HG03039 (cell line): ENCODE data around the gene CLCN7.
"Not testable (repeated sequence)": the region's sequence is repeated elsewhere in the genome, so short reads cannot be mapped to it uniquely, and the experiment has no call there.

Experiments
- ATAC-seq: cut with Tn5 transposase; IDR thresholded peaks from one replicate; pipeline ENCODE4 v1.9.1; 2021; ENCODE audit warnings: mild to moderate bottlenecking, moderate library complexity; ENCODE audit not compliant: unreplicated experiment

The CLCN7 gene

DNA sequence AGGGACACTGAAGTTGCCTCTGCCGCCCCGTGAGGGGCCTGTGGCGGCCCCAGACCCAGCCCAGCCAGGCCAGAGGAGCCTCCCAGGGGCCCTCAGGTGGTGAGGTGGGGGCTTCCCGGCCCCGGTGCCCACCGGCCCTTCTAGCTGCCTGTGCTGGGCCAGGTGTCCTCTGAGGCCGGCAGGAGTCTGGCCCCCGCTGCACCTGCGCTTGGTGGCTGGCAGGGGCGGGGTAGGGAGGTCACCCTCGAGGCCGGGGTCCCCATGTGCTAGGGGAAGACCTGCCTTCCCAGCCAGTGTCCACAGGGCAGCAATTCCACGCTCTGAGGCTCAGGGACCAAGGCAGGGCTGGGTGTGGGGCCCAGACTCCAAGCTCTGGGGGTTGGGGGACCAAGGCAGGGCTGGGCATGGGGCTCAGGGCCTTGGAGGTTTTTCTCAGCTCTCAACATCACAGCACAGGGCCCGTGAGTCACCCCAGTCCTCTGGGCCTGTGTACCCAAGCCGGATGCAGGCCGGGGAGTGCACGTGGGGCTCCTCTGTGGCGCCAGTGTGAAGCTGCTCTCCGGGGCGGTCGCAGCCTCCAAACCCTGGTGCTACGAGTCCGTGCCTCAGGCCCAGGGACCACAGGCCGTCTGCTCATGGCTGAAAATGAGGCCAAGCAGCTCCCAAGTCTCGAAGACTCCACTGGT lies 29.2 kb downstream of the CLCN7 start:
- no peak for ATAC-seq

DNA sequence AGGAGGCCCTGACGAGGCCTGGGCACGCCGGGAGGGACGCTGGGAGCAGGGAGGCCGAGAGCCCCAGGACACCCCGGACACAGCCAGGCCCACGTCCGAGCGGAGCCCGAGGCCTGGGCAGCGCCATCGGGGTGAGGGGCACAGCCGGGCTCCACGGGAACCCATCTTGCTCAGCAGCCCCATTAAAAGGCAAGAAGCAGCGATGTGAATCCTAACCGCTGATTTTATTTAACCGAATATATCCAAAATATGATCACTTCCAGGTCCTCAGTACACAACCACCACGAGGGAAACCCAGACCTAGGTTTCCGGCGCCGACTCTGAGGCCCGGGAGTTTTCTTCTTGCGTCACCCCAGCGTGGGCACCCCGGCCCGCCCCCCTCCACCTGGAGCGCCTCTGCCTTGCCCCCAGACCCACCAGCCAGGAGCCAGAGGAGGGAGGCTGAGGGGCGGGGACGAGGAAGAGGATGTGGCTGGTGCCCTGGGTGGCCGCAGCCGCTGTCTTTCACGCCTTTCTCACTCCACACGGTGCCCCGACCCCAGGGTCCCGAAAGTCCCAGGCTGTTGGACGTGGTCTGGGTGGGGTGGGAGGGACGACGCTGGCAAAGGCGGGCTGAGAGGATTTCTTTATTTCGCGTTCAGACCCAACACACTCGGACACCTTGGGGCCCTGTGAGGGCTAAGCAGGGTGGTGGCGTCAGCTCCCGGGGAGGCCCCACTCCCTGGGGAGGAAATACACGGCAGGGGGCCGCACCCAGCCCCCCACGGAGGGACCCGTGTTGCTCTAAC lies 29.9 kb downstream of the CLCN7 start:
- ATAC-seq: no peak

DNA sequence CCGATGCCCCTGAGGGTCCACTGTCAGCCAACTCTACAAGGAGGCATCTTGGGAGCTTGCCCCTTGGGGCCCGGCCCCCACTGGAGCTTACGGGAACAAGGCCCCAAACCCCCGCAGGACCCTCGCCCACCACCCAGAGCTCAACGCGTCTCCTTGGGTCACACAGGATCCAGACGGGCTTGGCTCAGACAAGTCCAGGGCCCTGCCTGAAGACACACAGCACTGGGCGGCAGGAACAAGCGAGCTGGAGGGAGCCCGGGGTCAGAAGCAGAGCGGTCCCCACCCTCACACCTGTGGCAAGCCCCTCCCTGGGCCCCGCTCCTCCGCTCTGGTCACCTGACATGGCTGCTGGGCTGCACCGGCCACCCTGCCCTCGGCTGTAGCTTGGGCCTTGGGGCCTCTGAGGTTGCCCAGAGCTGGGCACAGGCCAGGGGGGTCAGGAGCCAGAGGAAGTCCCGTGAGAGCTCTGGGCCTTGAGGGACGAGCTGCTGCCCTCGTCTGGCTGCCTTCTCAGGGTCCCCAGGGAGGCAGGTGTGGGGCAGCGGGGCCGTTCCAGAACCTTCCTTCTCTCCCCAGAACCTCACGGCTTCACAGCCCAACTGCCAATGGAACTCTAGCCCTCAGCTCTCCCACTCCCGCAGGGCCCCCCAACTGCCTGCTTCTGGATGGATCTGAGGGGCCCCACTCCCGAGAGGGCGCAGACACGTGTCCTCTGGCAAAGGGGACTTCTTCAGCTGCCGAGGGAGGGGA lies 30.7 kb downstream of the CLCN7 start, which contains the start of gene CCDC154:
CCDC154 (minus strand) TSS at position 577 of the 750 bp plus-strand sequence; CDS start at position 343, 234 bp downstream.
- no peak for ATAC-seq

DNA sequence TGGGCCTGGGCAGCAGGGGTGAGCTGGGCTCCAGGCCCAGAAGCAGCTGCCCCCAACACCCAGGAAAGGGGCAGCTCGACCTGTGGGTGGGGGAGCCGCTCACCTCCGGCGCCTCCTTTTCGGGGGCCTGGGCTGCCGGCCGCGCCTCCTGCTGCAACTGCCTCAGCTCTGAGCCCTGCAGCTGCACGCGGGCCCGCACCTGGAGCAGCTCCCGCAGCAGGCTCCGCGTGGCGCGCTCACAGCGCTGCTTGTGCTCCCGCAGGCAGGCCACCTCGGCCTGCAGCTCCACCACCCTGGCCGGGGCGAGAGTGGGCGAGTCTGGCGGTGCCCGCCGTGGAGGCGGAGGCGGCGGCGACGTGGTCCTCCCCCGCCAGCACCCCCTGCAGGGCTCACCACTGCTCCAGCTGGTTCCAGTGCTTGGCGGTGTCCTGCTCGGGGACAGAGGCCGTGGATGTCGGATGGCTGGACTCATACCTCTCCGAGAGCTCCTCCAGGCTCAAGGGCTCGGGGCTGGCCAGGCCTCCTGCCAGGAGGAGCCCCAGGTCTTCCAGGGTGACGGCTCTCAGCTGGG lies 31.3 kb downstream of the CLCN7 start:
- ATAC-seq: no peak

DNA sequence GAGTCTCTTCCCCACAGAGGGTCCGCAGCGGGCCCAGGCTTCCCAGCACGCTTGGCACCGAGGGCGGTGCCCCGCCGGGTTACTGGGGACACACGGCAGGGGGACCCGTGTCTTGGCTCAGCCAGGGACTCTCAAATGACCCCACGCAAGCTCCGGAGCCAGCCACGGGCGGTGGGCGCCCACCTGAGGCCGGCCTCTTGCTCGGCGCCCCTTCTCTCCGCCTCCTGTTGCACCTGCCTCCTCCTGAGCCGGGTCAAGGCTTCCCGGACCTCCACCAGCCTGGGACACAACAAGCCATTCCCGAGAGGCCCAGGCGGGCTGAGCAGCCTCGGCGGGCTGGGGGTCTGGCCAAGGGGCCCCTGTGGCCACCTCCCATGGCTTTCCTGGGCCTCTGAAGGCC lies 32.1 kb downstream of the CLCN7 start:
- no peak for ATAC-seq

DNA sequence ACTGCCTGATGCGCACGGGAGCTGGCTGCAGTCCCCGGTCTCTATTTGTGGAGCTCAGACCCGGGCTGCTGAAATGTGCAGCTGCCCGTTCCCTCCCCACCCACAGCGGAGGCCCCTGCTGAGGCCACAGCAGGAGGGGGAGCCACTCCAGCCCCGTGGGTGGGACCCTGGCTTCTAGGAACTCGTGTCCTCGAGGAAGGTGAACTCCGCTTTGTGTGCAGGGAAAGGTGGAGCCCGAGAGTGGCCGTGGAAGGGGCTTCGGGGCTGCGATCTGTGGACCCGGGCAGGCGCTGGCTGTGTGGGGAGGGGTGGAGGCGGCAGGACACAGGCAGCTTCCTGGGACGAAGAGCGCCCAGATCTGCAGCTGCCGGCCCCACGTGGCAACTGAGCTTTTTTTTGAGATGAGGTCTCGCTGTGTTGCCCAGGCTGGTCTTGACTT lies 33.4 kb downstream of the CLCN7 start:
- ATAC-seq: no peak

DNA sequence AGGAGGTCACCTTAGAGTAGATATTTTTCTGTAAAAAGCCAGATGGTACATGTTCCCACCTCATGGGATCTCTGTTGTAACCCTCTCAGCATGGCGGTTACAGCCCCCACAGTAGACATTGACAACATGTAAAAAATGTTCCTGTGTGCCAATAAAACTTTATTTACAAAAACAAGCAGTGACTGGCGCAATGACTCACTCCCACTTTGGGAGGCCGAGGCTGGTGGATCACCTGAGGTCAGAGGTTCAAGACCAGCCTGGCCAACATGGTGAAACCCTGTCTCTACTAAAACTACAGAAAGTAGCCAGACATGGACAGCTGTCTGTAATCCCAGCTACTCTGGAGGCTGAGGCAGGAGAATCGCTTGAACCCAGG lies 35.1 kb downstream of the CLCN7 start:
- not testable (repeated sequence) for ATAC-seq

DNA sequence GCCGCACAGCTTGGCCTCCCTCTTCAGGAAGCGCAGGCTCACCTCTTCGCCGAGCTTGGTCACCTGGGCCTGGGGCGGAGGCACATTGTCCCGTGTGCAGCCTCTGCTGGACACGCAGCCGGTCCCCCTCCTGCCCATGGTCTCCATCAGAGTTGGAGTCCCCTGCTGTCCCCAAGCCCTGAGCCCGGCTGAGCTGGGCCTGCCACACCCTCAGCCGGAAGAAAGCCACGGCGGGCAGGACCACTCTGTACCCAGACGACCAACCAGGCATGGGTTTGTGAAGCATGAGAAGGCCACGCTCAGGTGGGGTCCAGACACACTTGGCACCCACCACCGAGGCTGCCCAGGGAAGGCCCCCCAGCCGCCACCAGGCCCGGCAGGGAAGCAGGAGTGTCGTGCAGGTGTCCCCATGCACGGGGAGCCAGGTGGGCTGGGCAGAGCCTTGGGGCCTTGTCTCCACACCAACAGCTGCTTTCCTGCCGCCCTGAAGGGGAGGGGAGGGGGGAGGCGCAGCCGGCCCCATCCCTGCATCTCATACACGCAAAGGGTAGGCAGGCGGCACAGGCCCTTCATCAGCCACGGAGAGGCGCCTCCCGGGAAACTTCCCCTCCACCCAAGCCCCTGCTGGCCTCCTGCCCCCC lies 35.6 kb downstream of the CLCN7 start:
- no peak for ATAC-seq

DNA sequence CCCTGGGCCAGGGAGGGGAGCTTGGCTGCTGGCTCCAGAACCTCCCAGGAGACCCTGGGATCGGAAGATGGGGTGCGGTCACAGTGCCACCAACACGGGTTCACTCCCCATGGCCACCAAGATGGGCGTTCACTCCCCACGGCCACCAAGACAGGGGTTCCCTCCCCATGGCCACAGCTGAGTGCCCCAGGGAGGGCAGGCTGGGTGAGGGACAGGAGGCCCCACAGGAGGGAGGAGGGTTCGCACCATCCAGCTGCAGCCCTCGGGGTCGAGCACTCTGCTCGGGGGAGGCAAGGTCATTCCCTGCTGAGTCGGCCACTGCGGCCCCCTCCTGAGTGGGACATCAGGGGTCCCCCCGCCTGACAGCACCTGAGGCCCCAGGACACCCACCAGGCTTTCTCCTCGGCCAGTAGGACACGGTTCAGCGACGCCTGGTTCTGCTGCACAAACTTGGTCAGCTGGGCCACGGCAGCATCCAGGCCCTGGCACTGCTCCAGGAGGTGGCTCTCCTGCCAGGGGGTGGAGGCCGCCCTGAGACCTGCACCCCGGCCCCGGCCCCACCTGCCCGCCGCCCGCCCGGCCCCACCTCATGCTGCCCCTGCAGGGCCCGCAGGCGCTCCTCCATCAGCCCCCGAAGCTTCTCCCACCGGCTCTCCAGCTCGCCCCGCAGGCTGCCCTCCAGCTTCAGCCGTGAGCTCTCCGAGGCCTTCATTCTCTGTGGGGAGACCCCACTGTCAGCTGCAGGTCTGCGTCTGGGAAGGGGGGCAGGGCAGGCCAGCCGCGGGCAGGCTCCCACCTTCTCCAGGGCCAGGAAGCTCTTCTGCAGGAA lies 36.4 kb downstream of the CLCN7 start:
- ATAC-seq: no peak

DNA sequence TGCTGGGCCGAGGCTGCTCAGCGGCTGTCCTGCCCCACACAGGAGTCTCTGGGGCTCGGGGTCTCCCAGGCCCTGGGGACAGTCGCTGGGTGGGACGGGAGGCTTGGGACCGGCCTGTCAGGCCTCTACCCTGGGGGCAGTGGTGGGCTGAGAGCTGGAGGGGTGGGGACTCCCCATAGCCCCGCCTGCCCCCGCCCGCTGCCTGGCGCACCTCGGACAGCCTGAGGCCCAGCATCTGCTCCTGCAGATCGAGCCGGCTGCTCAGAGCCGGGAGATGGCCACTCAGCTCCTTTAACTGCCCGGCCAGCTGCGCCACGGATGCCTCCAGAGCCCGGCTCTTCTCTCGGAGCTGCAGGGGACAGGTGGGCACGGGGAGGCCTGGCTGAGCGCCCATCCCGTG lies 37.2 kb downstream of the CLCN7 start:
- no peak for ATAC-seq

DNA sequence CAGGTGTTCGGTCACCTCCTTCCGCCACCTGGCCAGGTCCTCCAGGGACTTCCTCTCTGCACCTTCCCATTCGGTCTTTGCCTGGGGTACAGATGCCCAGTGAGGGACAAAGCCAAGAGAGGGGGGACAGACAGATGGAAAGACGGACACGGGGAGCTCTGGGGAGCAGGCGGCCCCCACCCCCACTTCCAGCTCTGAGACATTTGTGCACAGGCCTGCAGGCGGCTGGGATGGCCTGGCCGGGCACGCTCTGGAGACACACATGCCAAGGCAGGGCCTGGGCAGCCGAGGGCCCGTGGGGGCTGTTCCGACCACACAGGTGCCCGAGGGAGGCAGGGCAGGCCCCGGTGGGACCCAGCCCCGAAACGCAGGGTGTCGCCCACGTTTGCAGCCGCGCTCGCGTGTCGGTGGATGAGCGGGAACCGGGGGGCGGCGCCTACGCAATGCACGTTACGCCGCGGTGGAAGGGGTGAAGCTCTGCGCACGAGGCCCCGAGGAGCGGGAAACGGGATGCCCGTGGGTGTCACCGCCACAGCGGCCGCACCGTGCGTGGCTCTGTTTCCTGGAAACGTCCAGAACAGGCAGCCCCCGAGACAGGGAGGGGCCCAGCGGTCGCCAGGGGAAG lies 38.0 kb downstream of the CLCN7 start:
- no peak for ATAC-seq

DNA sequence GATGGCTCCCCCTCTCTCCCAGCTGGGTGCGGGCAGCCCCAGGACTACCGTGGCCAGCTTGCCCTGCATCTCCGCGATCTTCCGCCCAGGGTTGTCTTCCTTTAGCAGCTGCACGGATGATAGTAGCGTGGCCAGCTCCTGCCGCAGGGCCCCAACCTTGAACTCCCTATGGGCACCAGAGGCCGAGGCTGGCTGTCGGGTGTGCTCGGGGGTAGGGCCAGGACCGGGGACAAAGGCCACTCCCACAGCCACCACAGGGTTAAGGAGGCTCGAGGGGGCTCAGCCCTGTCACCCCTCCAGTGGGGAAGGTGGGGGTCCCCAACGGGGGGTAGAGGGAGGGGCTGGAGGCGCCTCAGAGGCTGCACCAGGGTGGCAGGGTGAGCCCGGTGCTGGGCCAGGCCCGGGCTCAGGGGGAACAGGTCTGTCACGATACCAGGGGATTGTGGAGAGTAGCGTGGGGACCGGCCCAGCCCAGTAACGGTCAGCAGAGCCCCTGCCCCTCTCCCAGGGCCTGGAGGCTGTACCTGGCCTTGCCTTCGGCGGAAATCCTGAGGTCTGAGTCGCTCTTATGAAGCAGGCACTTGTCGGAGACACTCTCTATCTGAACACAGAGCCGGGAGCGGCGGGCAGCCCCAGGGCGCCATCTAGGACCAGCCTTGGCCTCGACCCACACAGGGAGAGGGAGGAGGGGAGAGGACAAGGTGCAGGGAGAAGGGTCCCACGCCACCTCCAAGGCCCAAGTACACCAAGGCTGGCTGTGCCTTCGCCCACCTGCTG lies 38.7 kb downstream of the CLCN7 start:
- no peak for ATAC-seq

DNA sequence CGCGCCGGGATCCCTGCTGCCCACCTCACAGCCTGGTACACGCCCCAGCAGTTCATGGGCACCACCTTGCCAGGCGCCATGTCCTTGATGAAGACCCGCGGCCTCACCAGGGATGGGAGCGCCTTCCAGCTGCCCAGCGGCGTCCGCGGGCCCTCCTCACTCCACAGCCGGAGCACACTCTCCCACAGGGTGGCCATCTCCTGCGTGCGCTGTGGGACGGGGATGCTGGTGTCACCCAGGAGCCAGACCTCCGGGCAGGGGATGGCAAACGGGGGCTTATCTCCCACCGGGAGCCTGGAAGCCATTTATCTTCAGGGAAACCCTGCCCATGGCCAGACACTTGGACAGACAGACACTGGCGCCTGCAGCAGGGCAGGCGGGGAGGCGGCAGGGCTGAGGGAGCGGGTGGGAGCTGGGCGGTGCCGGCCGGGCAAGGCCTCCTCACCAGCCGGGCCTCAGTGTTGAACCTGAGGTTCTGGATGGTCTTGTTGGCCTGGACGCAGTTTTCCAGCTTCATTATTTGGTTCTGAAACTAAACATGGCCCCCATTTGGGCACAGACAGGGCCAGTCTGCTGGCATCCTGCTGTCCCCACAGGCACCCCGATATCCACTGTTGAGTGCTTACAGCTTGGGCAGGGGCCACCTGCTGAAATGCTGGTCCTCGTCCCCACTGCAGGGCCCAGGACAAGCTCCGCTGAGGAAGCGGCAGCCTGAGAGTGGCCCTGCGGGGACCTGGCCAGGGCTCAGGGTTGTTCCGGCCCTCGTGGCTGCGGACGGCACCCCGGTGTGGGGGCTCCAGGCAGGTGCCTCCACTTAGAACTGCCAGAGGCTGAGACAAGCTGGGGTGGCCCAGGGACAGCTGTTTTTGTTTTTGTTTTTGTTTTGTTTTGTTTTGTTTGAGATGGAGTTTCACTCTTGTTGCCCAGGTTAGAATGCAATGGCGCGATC lies 39.9 kb downstream of the CLCN7 start:
- no peak for ATAC-seq

DNA sequence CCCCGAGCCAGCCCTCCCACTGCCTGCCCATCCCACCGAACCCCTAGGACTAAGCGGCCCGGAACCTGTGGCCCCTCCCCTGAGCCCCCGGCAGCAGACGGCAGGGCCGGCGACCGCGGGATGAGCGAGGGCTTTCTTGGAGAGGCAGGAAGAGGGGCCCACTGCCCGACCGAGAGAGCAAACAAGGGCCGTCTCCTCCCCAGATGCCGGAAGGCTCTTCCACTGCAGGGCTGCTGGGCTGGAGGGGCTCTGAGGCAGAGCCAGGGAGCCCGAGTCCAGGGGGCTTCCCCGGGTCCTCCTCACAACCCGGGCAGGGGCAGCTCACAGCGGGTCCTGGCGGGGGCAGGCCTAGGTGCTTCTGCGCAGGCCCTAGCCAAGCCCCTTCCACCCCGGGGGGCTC lies 41.1 kb downstream of the CLCN7 start:
- no peak for ATAC-seq

DNA sequence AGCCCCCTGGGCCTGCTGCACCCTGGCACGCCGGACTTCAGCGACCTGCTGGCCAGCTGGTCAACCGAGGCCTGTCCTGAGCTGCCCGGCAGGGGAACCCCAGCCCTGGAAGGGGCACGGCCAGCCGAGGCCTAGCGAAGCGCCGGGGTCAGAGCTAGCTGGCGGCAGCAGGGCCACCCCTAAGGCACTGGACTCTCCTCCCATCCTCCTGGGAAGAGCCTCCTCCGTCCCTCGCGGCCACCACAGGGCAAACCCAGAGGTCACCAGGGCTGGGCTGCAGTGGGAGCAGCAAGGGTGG lies 41.6 kb downstream of the CLCN7 start:
- ATAC-seq: no peak

DNA sequence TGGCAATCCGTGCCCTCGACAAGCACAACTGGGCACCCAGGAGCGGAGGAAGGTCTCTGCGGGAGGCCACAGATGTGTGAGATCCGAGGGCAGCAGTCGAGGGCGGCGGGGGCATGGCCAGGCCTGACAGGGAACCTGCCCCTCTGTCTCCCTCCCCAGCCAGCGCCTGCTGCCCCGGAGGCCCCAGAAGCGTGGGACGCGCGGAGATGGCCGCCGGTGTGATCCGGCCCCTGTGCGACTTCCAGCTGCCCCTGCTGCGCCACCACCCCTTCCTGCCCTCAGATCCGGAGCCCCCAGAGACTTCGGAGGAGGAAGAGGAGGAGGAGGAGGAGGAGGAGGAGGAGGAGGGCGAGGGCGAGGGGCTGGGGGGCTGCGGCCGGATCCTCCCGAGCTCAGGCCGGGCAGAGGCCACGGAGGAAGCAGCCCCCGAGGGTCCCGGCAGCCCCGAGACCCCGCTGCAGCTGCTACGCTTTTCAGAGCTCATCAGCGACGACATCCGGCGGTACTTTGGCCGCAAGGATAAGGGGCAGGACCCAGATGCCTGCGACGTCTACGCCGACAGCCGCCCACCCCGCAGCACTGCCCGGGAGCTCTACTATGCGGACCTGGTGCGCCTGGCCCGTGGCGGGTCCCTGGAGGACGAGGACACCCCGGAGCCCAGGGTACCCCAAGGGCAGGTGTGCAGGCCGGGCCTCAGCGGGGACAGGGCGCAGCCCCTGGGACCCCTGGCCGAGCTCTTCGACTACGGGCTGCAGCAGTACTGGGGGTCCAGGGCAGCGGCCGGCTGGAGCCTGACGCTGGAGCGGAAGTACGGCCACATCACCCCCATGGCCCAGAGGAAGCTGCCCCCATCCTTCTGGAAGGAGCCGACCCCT lies 42.2 kb downstream of the CLCN7 start:
- ATAC-seq: no peak
